ENCODE results near the gene NKIRAS1.

- TF ChIP-seq, protein P1, sequence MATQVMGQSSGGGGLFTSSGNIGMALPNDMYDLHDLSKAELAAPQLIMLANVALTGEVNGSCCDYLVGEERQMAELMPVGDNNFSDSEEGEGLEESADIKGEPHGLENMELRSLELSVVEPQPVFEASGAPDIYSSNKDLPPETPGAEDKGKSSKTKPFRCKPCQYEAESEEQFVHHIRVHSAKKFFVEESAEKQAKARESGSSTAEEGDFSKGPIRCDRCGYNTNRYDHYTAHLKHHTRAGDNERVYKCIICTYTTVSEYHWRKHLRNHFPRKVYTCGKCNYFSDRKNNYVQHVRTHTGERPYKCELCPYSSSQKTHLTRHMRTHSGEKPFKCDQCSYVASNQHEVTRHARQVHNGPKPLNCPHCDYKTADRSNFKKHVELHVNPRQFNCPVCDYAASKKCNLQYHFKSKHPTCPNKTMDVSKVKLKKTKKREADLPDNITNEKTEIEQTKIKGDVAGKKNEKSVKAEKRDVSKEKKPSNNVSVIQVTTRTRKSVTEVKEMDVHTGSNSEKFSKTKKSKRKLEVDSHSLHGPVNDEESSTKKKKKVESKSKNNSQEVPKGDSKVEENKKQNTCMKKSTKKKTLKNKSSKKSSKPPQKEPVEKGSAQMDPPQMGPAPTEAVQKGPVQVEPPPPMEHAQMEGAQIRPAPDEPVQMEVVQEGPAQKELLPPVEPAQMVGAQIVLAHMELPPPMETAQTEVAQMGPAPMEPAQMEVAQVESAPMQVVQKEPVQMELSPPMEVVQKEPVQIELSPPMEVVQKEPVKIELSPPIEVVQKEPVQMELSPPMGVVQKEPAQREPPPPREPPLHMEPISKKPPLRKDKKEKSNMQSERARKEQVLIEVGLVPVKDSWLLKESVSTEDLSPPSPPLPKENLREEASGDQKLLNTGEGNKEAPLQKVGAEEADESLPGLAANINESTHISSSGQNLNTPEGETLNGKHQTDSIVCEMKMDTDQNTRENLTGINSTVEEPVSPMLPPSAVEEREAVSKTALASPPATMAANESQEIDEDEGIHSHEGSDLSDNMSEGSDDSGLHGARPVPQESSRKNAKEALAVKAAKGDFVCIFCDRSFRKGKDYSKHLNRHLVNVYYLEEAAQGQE (IDR thresholded peaks at IDR 0.05; ENCODE audit: insufficient read depth in 1 of 2, low read depth in 2 of 2, low read length in 2 of 2), result no peak
- TF ChIP-seq TAF1 (IDR thresholded peaks at IDR 0.05; ENCODE audit: borderline replicate concordance, insufficient read depth, low read length), result no peak
- no peak for TF ChIP-seq POLR2AphosphoS5 (IDR thresholded peaks at IDR 0.05; ENCODE audit: low read depth, low read length)
- TF ChIP-seq SIN3A (IDR thresholded peaks at IDR 0.05; ENCODE audit: borderline replicate concordance, insufficient read depth, low read length), result no peak
Observed at GRCh38 chr3:23877329-23877980, 39.3 kb downstream of the NKIRAS1 start.

All from PFSK-1 (cell line).